ENCODE data around the gene ZMYM4. TPM values are rescaled to one million over a fixed set of nuclear protein-coding genes. Genes with fewer than 3 reads are reported as not detected.

ZMYM4 gene
- total RNA-seq, 4 donors from 2014 or later: 10.6 to 33.8 (median 25.6) TPM

- Histone ChIP-seq H3K27me3 (no peaks in the 10 kb centered on the region), H3K4me1 (no peaks in the 10 kb centered on the region), H3K4me3 (no peak overlapping the region), H3K36me3 (peaks cover 11 to 90% (median 21%) of the 10 kb centered on the region in 3 donors), H3K27ac (no peak overlapping the region), H3K9me3 (no peaks in the 10 kb centered on the region)
- no peak for DNase-seq
- intact Hi-C loops (cut with DNase I): no loop called here
- TF ChIP-seq CTCF (IDR thresholded peaks at IDR 0.05) (no peak), POLR2A (IDR thresholded peaks at IDR 0.05) (no peak)
- 100% methylated on average over 1 of the region's 1 CpG for WGBS, 2 donors
Observed at GRCh38 chr1:35408925-35409324, 140.4 kb downstream of the ZMYM4 start.

GRCh38 chr1:35426097-35426586 lies 157.6 kb downstream of the ZMYM4 start:
- no peaks in the 10 kb centered on the region for H3K4me1 ChIP-seq
- WGBS, 2 donors: 67 to 74% methylated on average over 2 of the region's 2 CpGs

GRCh38 chr1:35428360-35428759 lies 159.9 kb downstream of the ZMYM4 start:
- H3K9me3 ChIP-seq: no peaks in the 10 kb centered on the region
- DNase-seq: no peak
- H3K27me3 ChIP-seq: no peaks in the 10 kb centered on the region
- H3K4me1 ChIP-seq: no peaks in the 10 kb centered on the region
- no peak overlapping the region for H3K4me3 ChIP-seq
- no peak overlapping the region for H3K27ac ChIP-seq
- no peak for TF ChIP-seq POLR2A (IDR thresholded peaks at IDR 0.05)
- no peak for TF ChIP-seq CTCF (IDR thresholded peaks at IDR 0.05)
- intact Hi-C loops (cut with DNase I): no loop called here
- peaks cover 0 to 32% (median 0%) of the 10 kb centered on the region in 3 donors for H3K36me3 ChIP-seq
- WGBS, 2 donors: 94 to 98% methylated on average over 7 of the region's 7 CpGs

More at GRCh38 chr1:35426097-35426586, 157.6 kb downstream of the ZMYM4 start:
- no peak overlapping the region for H3K4me3 ChIP-seq
- H3K27me3 ChIP-seq: no peaks in the 10 kb centered on the region
- peaks cover 0 to 32% (median 0%) of the 10 kb centered on the region in 3 donors for H3K36me3 ChIP-seq
- no peaks in the 10 kb centered on the region for H3K9me3 ChIP-seq
- TF ChIP-seq POLR2A (IDR thresholded peaks at IDR 0.05) (no peak), CTCF (IDR thresholded peaks at IDR 0.05) (no peak)
- intact Hi-C loops (cut with DNase I): no loop called here
- no peak for DNase-seq
- no peak overlapping the region for H3K27ac ChIP-seq

GRCh38 chr1:35430762-35431161 lies 162.3 kb downstream of the ZMYM4 start:
- 91 to 94% methylated on average over 4 of the region's 4 CpGs for WGBS, 2 donors
- Histone ChIP-seq H3K9me3 (no peaks in the 10 kb centered on the region), H3K4me3 (no peak overlapping the region), H3K27me3 (no peaks in the 10 kb centered on the region), H3K27ac (no peak overlapping the region), H3K36me3 (peaks cover 0 to 55% (median 10%) of the 10 kb centered on the region in 3 donors), H3K4me1 (no peaks in the 10 kb centered on the region)
- intact Hi-C loops (cut with DNase I): no loop called here
- TF ChIP-seq POLR2A (IDR thresholded peaks at IDR 0.05) (no peak), CTCF (IDR thresholded peaks at IDR 0.05) (no peak)
- no peak for DNase-seq

GRCh38 chr1:35431173-35431599 lies 162.7 kb downstream of the ZMYM4 start:
- Histone ChIP-seq H3K27ac (peak overlapping the region in 1 of 4 donors; percentile 21), H3K36me3 (peaks cover 0 to 59% (median 14%) of the 10 kb centered on the region in 3 donors), H3K9me3 (no peaks in the 10 kb centered on the region), H3K4me1 (no peaks in the 10 kb centered on the region), H3K27me3 (no peaks in the 10 kb centered on the region), H3K4me3 (no peak overlapping the region)
- WGBS, 2 donors: 76 to 79% methylated on average over 7 of the region's 7 CpGs
- intact Hi-C loops (cut with DNase I): no loop called here
- no peak for DNase-seq
- no peak for TF ChIP-seq POLR2A (IDR thresholded peaks at IDR 0.05)
- no peak for TF ChIP-seq CTCF (IDR thresholded peaks at IDR 0.05)

Measured in esophagus squamous epithelium (tissue), 5 donors.